SHP77 (cell line): ENCODE measurements around the gene ARL11.

ENCODE experiments used
- DNase-seq, 2 experiments: peaks; one replicate each; lab custom pipeline; 2025; lab: John Stamatoyannopoulos, UW

Gene ARL11

DNA sequence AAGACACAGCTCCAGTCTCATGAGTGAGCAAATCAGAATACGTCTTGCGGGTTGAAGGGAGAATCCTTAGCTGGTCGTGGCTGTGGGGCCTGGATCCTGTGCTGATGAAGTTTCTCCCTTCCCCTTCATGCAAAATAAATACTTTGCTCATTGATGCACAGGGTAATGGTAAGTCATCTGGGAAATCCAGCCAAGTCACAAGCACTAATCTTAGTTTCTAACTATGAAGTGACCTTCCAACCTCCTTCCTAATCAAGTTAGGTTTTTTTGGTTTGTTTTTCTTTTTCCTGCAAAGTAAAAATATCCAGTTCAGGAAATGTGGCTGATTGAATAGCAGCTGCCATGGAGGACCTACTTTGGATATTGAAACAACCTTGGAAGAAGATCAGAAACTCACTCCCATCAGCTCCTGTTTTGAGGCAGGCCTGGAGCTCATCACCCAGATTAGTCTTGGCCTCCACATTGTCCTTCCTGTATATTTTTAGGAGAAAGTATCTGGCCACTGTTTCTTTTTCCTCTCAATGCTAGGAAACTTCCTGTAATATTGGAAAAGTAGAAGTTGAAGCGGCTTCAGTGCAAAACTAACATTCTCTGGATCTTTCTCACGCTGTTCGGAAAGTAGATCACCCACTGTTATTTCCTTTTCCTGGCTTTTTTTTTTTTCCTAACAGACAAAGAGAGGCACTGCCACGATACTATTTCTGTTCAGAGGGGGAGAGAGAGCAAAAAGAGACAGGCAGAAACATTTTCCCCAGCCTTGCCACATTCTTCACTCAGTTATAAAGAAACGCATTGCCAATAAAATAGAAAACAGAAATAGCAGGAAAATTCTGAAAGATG, 12.3 kb upstream of the ARL11 start:
- DNase-seq: no peak

DNA sequence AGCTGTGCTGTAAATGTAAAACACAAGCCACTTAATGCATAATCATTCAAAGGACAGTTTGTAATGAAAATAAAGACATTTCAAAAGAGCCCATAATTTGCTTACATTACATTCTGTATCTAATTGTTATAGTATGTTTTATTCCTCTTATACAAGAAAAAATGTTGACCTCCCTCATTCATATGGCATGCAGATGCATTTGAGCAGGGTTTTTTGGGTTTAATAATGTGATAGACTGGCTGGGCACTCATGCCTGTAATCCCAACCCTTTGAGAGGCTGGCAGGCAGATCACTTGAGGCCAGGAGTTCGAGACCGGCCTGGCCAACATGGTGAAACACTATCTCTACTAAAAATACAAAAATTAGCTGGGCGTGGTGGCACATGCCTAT, 11.6 kb upstream of the ARL11 start:
- DNase-seq: no peak

DNA sequence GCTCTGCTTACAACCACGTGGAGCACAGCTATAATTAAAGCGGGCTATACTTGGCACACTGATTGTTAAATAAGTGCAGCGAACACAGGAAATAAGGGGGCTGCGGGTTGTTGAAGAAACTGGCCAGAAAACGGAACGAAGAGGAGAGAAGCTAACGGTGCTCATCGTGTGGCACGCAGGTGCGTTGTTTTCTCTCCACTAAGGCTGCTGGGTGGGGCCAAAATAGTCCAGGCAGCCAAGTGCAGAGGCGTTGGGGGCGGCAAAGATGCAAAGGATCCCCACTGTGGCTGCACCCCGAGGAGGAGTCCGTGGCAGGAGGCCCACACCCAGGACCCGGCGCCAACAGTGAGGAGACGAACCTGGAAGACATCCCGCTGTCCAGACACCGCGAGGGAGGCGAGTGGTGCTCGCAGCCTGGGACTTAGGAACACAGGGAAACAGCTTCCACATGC, 8.1 kb upstream of the ARL11 start:
- no peak for DNase-seq

DNA sequence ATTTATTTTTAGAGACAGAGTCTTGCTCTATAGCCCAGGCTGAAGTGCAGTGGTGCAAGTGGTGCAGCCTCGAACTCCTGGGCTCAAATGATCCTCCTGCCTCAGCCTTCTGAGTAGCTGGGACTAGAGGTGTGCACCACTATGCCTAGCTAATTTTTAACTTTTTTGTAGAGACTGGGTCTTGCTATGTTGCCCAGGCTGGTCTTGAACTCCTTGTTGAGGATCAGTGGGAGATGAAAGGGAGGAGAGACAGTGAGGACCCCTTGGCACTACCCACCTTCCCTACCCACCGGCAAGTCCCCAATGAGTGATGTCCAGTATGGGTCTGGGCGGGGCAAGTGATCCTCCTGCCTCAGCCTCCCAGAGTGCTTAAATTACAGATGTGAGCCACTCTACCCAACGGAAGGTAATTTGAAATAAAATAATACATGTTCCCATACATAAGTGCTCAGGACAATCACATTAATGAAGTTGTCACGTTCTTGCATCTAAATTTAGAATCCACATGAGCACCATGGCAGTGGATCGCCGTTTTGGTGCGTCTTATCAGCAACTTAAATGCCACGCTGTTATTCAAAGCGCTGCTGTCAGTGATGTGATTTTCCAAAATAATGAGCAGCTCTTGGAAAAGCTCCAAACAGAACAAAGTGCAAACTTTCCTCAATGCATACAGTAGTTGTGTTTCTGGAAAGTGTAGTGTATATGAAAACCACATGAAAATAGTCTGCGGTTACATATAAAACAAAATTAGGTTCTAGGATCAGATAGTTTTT, 5.9 kb upstream of the ARL11 start:
- DNase-seq: no peak

DNA sequence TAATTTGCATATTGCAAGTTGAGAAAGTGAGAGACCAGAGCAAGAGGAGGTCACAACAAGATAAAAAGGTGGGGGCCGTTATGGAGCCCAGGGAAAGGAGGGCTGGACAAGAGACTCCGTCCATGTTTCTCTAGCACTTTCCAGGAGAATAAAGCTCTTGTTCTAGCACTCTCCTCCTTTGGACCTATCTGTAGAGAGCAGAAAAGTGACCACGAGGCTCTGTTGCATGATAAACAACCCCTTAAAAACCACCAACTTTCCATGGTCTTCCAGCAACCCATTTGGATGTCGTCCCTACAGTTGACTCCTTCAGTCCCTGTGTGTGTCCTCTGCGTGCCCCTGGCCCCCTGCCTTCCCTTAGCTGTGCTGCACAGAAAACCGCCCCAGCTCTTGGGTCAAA, 4.1 kb upstream of the ARL11 start:
- no peak for DNase-seq

DNA sequence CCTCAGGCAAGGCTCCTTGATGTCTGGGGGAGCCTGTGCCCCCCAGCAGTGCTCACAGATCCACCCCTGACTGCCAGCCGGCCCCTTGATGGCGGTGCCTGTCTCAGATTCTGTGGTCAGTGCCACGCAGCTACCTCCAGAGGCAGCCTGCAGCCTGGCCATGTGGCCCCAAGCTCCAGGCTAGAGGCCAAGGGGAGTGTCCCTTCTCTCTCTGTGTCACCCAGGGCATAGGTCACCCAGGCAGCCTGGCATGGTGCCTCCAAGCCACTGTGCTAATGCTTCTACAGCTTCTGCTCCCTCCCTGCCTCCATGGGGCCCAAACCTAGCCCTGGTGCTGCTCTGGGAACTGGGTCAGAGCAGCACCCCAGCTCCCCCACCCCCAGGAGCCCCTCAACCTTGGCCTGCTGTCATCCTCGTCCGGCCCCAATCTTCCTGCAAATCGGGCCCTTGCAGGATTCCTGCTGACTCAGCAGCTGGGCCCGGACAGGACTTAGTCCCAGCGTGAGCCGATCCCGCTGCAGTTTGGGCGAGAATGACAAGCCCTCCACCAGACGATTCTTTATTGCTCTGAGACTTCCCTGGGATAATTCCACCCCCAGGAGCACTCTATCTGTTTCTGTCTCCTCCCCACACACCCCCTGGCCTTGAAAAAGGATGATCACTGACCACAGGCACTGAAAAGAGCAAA, 2.8 kb upstream of the ARL11 start:
- DNase-seq: no peak

DNA sequence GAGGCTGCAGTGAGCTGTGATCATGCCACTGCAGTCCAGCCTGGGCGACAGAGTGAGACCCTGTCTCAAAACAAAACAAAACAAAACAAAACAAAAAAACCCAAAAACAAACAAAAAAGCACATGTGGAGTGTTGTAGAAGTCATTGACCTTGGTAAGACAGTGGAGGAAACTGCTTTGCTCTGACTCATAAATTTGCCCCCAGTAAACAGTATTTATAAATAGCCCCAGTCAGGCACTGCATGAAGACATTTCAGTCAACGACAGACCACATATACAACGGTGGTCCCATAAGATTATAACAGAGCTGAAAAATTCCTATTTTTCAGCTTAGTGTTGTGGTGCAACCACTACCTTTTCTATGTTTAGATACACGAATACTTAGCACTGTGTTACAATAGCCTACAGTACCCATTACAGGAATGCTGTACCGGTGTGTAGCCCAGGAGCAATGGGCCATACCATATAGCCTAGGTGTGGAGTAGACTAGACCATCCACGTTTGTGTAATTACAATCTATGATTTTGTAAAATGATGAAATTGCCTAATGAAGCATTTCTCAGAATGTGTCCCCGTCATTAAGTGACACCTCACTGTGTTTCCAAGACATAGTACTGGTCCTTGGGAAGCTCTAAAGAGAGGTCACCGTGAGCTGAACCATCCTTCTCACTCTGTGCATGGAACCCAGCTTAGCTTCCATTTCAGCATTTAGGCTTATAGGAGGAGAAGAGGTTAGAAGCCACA, 1.1 kb downstream of the ARL11 start:
- no peak for DNase-seq

DNA sequence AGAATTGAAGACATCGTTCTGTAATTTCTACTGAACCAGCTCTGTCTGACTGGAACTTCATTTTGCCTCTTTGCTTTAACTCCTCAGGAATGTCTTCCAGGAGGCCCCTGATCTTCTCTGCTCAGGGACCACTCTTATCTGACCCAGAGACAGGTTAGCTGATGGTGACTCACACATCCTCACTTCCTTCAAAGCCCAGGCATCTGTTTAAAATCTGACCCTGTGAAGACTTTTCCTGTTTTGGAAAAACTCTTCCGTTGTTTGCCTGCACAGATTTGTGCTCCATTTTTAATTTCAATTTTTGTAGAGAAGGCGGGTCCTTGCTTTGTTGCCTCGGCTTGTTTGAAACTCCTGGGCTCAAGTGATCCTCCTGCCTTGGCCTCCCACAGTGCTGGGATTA, 1.6 kb downstream of the ARL11 start:
- no peak for DNase-seq

DNA sequence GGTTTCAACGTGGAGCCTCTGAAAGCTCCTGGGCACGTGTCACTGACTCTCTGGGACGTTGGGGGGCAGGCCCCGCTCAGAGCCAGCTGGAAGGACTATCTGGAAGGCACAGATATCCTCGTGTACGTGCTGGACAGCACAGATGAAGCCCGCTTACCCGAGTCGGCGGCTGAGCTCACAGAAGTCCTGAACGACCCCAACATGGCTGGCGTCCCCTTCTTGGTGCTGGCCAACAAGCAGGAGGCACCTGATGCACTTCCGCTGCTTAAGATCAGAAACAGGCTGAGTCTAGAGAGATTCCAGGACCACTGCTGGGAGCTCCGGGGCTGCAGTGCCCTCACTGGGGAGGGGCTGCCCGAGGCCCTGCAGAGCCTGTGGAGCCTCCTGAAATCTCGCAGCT, 2.3 kb downstream of the ARL11 start:
- no peak for DNase-seq

DNA sequence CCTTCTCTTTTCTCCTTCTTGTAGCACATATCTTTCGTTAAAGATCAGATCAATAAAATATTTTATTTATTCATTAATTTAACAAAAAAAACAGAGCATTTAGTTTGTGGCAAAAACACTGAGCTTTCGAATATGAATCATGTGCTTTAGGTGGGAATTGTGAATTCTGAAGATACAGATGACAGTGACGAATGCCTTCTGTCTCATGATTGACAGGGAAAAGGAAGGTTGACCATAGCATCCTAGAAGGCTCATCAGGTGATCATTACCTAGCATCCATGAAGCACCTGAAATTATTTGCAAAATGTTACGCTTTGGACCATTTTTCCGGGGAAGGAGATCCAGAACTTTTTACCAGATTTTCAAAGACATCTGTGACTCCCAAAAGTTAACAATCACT, 3.8 kb downstream of the ARL11 start:
- DNase-seq: no peak

DNA sequence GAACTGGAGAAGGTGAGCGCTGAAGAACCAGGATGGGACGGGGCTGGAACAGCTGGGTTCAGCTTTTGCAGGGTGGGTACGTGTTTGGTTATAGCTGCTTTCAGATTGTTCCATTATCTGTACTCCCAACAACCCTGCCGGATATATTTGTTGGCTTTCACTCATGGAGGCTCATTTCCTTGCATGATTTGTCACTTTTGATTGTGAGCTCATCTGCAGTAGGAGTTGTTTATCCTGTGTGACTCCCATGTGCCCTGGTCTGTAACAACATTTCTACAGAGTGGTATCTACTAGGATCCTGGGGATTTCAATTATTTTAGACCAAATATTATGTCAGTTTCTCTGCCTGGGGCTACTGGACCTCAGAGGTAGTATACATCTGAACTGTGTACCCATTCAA, 5.4 kb downstream of the ARL11 start:
- DNase-seq: no peak

DNA sequence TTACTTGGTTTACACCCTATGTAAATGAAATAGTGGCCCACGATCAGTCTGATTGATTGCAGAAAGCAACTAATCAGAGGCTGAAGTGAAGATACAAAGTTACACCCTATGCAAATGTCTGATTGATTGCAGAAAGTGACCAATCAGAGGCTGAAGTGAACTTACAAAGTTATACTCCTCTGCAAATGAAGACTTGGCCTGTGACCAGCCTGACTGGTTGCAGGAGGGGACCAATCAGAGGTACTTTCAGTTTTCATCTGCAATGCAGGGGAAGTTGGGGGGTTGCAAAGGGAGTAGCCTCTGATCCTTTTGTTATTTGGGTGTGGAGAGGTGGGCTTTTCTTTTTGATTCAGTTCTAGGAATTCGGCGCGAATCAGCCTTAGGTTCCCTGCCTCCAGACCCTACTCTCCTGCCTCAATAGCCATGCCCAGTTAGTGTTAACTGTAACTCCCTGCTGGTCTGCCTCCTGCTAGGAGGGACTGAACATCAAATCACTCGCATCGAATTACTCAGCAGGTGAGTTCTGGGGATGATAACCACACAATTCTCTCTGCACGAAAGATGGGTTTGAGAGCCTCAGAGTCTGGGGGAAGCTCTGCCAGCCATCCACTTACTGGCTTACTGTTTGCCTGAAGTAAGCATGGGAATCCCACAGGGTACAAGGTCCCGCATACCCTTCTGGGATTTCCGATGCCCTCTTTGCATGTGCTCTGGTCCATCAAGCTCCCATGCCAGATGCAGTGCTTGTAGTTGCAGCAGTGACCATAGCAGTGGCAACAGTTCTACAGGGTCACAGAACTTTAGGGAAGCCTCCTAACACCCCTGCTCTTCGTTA, 7.5 kb downstream of the ARL11 start:
- no peak for DNase-seq

DNA sequence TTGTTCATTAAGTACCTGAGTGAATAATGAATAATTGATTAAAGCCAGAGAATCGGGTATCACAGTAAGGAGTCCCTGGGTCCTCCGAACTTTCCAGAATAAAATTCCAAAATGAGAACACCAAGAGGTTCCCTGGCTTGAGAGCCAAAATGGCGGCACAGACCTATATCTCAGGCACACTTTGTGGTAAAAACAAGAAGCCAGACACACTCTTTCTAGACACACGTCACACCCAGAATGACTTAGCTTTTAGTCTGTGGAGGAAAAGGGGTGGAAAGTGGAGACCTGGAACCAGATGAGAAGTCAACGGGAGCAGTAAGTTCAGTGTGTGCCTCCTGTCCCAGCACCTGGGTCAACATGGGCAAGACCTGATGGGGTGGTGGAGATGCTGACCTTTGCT, 8.4 kb downstream of the ARL11 start:
- DNase-seq: no peak

DNA sequence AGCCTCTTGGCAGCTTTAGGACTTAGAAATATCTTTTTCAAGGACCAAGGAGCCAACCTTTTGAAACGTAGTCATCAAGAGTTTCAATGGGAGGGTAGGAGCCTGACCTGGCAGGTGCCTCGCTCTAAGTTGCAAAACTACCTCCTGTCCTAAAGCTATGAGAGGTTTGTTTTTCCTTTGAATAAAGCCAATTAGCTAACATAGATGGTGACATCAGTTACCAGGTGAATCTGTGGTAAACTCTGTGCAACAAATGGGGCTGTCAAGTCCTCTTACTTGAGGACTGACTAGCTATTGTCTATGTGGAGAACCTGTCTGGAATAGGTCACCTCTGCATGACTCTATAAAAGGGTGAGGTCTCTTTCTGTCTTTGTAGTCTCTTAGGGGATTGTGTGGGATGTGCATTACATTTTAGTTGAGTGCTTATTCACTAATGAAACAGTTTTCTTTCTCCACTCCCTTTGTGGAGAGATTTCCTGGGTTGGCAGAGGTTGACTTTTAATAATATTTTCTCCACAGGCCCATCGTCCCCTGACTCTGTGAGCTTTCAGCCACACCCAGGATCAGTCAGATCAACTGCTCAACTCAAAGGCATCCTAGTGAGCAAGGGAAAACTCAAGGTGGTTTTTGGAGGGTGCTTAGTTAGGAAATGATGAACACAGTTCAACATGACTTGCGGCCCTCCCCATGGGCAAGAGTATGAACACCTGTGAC, 9.9 kb downstream of the ARL11 start:
- no peak for DNase-seq

DNA sequence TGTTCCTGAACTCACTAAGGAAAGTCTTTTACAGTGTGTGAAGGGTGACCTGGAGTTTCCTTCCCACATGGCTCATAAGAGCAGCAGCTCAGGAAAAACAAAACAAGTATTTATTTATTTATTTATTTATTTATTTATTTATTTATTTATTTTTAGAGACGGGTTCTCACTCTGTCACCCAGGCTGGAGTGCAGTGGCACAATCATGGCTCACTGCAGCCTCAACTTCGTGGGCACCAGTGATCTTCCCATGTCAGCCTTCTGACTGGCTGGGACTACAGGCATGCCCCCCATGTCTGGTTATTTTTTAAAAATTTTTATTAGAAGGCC, 10.4 kb downstream of the ARL11 start:
- no peak for DNase-seq

DNA sequence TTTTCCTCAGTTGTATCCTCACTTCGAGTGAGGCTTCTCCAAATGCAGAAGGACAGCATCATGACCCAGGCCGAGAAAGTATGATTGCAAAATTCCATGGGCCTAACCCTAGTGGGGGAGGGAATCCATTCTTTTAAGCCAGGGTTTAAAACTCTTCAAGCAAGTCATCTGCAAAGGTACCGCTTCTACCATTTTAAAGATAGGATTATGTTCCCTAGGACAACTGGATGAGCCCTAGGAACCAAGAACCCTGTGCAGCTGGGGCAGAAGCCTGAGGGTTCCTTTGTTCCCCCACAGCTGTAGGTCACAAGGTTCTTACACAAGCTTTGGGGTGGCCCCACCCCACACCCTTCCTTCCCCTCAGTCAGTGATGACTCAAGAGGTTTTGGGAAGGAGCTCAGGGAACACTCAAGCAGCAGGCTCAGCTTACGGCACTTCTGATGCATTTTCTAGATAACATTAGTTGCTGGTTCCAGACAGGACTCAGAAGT, 13.5 kb downstream of the ARL11 start:
- no peak for DNase-seq

DNA sequence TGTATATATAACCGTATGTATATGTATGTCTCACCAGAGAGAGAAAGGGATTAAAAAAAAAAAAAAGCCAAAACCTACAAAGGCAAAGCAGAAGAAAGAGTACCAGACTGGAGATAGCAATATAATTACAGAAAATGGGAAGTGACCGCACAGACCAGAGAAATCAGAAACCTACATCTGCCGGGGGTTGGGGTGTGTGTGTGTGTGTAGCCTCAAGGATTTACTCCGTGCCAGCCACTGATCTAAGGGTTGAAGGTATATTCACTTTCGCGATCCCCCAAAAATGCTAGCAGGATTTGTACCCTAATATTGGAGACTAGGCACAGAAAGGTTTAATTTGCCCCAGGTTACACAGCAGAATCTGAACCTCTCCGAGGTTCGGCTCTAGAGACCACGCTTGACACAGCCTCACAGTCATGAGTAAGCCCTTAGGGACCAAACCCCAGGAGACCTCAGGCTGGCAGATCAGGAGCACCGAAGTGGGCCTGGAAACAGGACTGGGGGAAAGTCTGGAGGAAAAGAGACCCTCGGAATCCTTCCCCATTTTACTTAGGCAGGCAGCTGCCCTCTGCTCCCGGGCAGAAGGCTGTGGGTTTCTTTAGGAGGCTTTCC, 14.8 kb downstream of the ARL11 start:
- DNase-seq: no peak

DNA sequence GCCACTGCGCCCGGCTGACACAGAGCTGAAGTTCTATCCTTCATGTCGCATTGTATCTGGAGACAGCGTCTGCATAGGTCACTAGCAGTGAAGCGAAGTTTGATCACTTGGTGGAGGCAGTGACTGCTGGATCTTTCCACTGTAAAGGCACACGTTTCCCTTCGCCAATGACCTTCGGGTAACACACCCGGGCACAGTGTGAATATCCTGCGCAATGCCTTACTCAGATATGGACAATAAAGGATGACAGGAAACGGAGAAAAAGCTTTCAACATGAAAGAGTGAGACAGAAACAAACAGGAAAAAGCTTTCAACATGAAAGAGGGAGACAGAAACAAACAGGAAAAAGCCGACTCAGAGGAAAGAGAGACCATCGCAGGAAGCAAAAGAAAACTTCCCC, 17.1 kb downstream of the ARL11 start:
- no peak for DNase-seq

DNA sequence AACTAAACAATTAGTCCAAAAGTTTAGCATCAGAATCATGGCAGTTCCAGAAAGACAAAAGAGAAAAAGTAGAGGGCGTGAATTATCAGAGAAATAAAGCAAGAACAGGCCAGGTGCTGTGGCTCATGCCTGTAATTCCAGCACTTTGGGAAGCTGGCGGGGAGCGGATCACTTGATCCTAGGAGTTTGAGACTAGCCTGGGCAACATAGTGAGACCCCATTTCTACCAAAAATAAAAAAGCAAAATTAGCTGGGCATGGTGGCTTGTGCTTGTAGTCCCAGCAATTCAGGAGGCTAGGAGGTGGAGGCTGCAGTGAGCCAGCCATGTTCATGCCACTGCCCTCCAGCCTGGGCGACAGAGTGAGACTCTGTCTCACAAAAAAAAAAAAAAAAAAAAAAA, 18.4 kb downstream of the ARL11 start:
- DNase-seq: no peak
